ENCODE data around the gene IKZF1. TPM values are rescaled to one million over a fixed set of nuclear protein-coding genes. Genes with fewer than 3 reads are reported as not detected.

IKZF1 gene
- total RNA-seq, 1 donor from 2014 or later = 0.11 TPM

GRCh38 chr7:50376056-50376820 lies 71.7 kb downstream of the IKZF1 start:
- Histone ChIP-seq H3K79me2 (ENCODE audit: low read depth) (no peaks in the 10 kb centered on the region), H3K9ac (no peak overlapping the region), H3K27ac (no peak overlapping the region), H3K4me2 (no peak overlapping the region), H3K4me1 (no peaks in the 10 kb centered on the region), H3K4me3 (no peak overlapping the region), H3K9me3 (ENCODE audit: low read depth) (no peaks in the 10 kb centered on the region), H3F3A (ENCODE audit: low read depth) (no peaks in the 10 kb centered on the region), H2AFZ (replicated peaks) (no peak overlapping the region), H3K27me3 (no peaks in the 10 kb centered on the region), H3K36me3 (no peaks in the 10 kb centered on the region), H4K20me1 (ENCODE audit: low read depth) (no peaks in the 10 kb centered on the region)
- no peak overlapping the region for H3K4me3 Mint-ChIP-seq
- DNase-seq (ENCODE audit: low spot score) = peak; percentile 61
- H3K36me3 Mint-ChIP-seq = no peaks in the 10 kb centered on the region
- no peaks in the 10 kb centered on the region for H3K9me3 Mint-ChIP-seq
- TF ChIP-seq CTCF (IDR thresholded peaks at IDR 0.05) (no peak), EZH2 (IDR thresholded peaks at IDR 0.05) (no peak), EZH2phosphoT487 (IDR thresholded peaks at IDR 0.05) (no peak)
- peak overlapping the region; percentile 1 for H3K27ac Mint-ChIP-seq
- H3K27me3 Mint-ChIP-seq (ENCODE audit: insufficient read depth, low read depth) = peaks cover 2% of the 10 kb centered on the region
- no peaks in the 10 kb centered on the region for H3K4me1 Mint-ChIP-seq

- Histone ChIP-seq H3K4me2 (no peak overlapping the region), H3K4me1 (no peaks in the 10 kb centered on the region)
- no peaks in the 10 kb centered on the region for H3K4me1 Mint-ChIP-seq
These were observed 72.8 kb downstream of the IKZF1 start for GRCh38 chr7:50377356-50377755.

GRCh38 chr7:50379082-50379481 lies 74.6 kb downstream of the IKZF1 start:
- no peak overlapping the region for H3K4me3 Mint-ChIP-seq

More at GRCh38 chr7:50377356-50377755, 72.8 kb downstream of the IKZF1 start:
- no peaks in the 10 kb centered on the region for H3K36me3 Mint-ChIP-seq
- H3K27me3 Mint-ChIP-seq (ENCODE audit: insufficient read depth, low read depth) = peaks cover 2% of the 10 kb centered on the region
- no peak for TF ChIP-seq EZH2 (IDR thresholded peaks at IDR 0.05)
- no peak for TF ChIP-seq EZH2phosphoT487 (IDR thresholded peaks at IDR 0.05)
- no peak for TF ChIP-seq CTCF (IDR thresholded peaks at IDR 0.05)
- Histone ChIP-seq H3K9ac (no peak overlapping the region), H2AFZ (replicated peaks) (no peak overlapping the region), H3K27me3 (no peaks in the 10 kb centered on the region), H3K79me2 (ENCODE audit: low read depth) (no peaks in the 10 kb centered on the region), H3K9me3 (ENCODE audit: low read depth) (no peaks in the 10 kb centered on the region), H3K4me3 (no peak overlapping the region), H3K36me3 (no peaks in the 10 kb centered on the region), H4K20me1 (ENCODE audit: low read depth) (no peaks in the 10 kb centered on the region), H3K27ac (no peak overlapping the region), H3F3A (ENCODE audit: low read depth) (no peaks in the 10 kb centered on the region)
- H3K27ac Mint-ChIP-seq = no peak overlapping the region
- no peak overlapping the region for H3K4me3 Mint-ChIP-seq
- H3K9me3 Mint-ChIP-seq = no peaks in the 10 kb centered on the region
- no peak for DNase-seq (ENCODE audit: low spot score)

More at GRCh38 chr7:50379082-50379481, 74.6 kb downstream of the IKZF1 start:
- peak overlapping the region; percentile 90 for H2AFZ ChIP-seq (replicated peaks)
- H3K4me2 ChIP-seq = no peak overlapping the region
- H3K27ac ChIP-seq = no peak overlapping the region
- no peaks in the 10 kb centered on the region for H3K27me3 ChIP-seq
- H3K9me3 ChIP-seq (ENCODE audit: low read depth) = no peaks in the 10 kb centered on the region
- DNase-seq (ENCODE audit: low spot score) = peak; percentile 34
- no peaks in the 10 kb centered on the region for H3K79me2 ChIP-seq (ENCODE audit: low read depth)
- TF ChIP-seq CTCF (IDR thresholded peaks at IDR 0.05) = no peak
- TF ChIP-seq EZH2phosphoT487 (IDR thresholded peaks at IDR 0.05) = no peak
- TF ChIP-seq EZH2 (IDR thresholded peaks at IDR 0.05) = no peak
- no peaks in the 10 kb centered on the region for H3K4me1 ChIP-seq
- Mint-ChIP-seq H3K9me3 (no peaks in the 10 kb centered on the region), H3K4me1 (no peaks in the 10 kb centered on the region), H3K27ac (no peak overlapping the region), H3K27me3 (ENCODE audit: insufficient read depth, low read depth) (peaks cover 5% of the 10 kb centered on the region), H3K36me3 (no peaks in the 10 kb centered on the region)
- H3K36me3 ChIP-seq = no peaks in the 10 kb centered on the region
- H3K9ac ChIP-seq = no peak overlapping the region
- H3F3A ChIP-seq (ENCODE audit: low read depth) = no peaks in the 10 kb centered on the region
- no peak overlapping the region for H3K4me3 ChIP-seq
- no peaks in the 10 kb centered on the region for H4K20me1 ChIP-seq (ENCODE audit: low read depth)

Data from neural progenitor cell (in vitro differentiated cells).